T1000 (cell line): ENCODE results near the gene CYP2U1.
"Not testable (repeated sequence)": the region's sequence is repeated elsewhere in the genome, so short reads cannot be mapped to it uniquely, and the experiment has no call there.

Experiments
- DNase-seq: peaks from one replicate; lab custom pipeline; 2025; ENCODE audit warnings: mixed read lengths; lab: John Stamatoyannopoulos, UW

The CYP2U1 gene

DNA sequence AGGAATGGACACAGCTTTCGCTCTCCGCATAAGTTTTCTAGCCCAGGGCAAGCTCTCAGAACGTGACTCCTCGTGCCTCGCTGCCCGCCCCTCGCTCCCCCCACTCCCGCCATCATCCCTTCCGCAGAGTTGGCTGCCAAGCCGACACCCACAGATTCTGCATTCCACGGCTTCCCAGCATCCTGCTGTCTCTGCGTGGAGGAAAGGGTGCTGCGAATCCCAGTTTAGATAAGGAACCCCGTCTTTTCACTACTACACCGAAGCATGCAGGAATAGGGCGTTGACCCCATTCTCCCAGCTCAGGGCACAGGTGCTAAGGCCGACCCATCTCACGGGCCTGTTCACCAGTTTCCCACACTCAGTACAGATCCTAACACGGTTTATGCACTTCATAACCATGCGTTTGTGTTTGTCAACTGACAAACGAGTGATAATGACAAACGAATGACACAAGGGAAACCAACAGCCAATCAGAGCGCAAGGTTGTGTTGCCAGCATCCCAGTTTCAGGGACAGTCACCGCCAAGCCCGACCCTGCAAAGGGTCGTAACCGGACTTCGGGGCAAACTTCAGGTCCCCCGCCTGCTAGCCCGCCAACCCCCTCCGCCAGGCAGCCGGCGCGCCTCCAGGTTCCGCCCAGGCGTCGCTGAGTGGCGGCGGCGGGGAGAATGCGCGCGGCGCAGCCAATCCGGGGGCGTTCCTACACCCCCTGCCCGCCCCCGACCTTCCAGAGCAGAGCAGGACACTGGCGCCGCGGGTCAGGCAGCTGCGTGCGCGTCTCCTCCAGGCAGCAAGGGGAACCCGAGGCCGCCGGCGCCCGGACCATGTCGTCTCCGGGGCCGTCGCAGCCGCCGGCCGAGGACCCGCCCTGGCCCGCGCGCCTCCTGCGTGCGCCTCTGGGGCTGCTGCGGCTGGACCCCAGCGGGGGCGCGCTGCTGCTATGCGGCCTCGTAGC, at the start of gene CYP2U1:
CYP2U1 (plus strand) TSS at position 729 of the 954 bp plus-strand sequence; CDS start at position 824, 95 bp downstream.
- DNase-seq = peak; percentile 57

DNA sequence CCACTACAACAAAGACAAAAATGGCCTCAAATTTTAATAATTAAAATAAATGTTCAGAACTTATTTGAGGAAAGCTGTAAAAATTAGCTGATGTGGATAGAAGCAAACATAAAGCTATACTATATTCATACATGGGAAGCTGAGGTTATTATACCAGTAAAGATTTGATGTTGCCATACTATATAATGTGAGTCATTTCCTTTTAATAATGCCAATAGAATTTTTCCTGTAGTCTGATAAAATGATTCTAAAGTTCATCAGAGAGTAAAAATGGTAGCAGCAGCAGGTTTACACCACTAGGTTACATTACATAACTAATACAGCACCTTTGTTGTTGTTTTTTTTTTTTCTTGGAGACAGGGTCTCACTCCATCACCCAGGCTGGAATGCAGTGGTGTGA, 45.5 kb upstream of the CYP2U1 start:
- DNase-seq = no peak

DNA sequence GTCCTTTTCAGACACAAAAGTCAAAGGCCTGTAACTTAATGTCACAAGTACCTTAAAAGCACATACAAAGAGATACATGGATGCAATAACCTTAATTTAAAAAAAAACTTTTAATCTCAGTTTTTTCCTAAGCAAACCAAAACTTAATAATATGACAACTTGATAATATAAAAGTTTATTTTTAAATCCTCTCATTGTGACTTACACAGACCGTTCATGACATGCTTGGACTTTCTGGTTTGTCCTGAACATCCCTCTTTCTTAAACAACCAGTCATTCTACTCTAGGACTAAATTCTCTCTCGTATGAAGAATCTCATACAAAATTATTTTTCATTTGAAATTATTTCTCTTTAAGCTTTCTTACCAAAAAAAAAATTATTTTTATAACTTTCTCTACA, 43.1 kb upstream of the CYP2U1 start:
- no peak for DNase-seq

DNA sequence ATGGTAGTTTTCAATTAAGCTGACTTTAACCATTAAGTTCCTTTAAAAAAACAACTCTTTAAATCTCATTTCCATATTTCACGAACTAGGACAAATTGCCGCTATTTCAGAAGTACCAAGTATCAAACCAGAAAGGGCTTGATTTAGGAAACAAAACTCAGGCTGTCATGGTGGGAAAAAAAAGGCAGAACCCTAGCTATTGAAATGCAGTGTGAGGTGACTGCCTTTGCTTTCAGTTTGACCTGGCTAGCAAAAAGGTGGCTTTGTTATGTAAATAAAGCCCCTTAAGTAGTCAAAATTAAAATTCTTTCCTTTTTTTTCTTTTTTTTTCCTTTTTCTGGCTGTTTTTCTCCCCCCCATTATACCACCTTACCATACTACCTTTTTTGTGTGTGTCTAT, 40.6 kb upstream of the CYP2U1 start:
- no peak for DNase-seq

DNA sequence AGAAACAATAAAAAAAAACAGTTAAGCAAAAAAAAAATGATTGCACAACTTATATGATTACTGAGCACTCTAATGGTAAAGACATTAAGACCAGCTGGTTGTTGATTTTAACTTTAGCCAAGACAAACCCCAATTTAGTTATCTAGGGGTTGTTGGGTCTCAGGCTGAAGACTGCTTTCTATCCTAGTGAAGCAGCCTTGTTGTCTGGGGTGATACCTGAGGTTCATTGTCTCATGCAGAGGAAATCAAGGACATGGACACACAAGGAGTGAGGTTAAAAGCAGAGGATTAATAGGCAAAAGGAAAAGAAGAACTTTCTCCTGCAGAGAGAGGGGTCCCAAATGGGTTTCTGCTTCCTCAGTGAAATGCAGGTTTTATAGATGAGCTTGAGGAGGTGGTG, 40.0 kb upstream of the CYP2U1 start:
- no peak for DNase-seq

DNA sequence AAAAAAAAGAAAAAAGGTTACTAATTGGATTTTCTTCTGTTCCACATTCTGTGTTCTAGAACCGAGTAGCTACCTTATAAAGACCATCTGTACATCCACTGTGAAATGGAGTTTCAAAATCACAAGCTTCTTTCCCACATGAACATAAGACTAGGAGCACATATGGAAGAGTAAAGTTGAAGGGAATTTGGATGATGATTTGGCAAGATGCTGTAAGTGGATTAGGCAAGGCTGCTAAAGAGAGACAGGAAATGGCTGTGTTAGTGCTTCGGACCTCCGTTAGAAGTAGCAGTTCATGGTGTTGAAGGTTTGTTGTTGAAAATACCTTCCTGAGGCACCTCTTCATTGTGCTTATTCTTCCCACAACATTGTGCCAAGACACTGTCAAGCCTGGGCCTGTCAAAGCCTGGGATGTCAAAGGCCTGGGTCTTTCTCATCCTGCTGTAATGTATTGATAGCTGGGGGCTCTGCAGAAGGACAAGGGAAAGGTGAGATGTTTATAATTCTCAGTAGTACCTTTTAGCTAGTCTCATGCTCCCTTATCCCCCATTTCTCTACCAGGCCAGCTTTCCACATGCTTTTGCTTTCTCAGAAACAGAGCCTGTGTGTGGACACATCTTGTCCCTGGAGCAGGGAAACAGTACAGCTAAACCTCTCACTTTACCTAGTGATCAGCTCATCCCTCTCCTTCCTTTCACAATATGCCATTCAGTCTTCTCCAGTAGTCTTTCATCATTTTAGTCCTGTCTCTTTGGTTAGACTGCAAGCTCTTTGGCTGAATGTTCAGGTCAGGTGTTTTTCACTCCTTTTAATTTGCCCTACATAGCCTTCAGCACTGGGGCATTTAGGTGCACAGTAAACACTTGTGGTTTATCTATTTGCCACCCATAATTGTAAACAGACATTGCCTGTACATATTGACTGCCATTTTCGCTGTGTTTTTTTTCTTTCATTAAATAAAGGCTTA, 37.9 kb upstream of the CYP2U1 start:
- no peak for DNase-seq

DNA sequence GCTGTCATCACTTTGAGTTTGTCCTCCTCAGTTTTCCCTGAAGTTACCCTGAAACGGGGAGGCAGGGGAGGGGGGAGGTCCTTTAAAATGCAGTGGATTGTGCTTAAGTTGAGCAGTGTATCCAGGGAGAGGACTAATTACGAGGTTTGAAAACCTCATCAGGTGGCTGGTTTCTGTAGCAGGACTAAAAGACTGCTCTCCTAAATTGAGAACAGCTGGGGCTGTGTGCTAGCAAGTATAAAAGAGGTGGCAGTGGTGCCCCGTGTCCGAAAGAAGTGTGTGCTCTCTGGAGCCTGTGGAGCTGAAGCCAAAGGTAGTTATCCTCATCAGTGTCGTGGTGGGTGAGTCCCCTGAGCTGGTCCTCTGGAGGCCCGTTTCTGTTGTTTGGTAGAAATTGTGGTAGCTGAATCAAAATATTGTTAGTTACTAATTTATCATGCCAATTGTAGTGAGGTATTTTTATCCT, 37.2 kb upstream of the CYP2U1 start:
- no peak for DNase-seq

DNA sequence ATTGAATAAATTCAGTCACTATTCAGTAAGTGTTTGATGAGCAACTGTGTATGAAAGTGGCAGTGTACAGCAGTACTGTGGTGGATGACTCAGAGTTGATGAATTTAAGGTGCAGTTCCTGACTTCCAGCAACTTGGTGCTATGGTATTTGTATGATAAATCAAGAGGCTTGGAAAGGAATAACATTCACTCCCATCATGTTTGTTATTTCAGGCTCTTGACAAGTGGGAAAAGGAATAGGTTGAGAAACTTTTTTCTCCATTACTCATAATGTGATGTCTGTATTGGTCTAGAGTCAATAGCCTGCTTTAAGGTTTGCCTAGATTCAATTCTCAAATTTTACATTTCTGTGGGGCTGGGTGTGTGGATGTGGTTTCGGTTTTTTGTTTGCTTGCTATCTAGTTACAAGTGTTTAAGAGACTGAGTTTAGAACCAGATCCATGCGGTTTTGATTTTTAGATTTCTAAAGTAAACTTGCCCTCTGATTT, 35.1 kb upstream of the CYP2U1 start:
- DNase-seq = peak; percentile 52

DNA sequence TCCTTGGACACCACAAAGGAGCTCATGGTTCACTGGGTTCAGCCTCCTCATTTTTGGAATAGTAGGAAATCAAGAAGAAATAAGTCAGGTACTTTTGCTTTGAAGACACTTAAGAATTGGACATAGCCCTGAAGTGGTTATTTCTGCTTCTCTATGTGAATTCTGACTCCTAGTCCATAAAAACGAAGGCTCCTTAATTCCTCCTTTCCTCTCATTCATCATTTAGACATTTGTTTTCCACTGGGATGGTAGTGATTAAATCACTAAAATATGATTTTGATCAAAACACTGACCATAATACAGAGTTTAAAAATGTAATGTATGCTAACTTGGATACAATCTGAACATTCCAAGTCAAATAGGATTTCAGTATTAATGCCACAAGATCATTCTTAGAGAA, 34.7 kb upstream of the CYP2U1 start:
- no peak for DNase-seq

DNA sequence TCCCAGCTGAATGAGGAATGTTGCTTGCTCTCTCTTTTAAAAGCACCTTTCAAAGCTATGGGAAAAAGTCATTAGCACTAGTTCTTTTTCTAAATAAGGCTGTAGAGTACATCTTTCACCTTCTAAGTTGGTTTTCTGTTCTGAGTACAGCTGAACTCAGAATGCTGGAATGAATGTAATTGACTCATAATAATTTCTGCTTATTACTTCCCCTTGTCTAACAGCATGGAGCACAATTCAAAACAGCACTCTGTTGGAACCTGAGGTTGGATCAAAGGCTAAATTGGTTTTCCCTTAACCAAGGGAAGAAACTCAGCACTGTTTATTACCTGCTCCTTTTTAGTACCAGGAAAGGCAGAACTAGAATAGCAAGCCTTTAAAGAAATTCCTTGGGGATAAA, 33.5 kb upstream of the CYP2U1 start:
- no peak for DNase-seq

DNA sequence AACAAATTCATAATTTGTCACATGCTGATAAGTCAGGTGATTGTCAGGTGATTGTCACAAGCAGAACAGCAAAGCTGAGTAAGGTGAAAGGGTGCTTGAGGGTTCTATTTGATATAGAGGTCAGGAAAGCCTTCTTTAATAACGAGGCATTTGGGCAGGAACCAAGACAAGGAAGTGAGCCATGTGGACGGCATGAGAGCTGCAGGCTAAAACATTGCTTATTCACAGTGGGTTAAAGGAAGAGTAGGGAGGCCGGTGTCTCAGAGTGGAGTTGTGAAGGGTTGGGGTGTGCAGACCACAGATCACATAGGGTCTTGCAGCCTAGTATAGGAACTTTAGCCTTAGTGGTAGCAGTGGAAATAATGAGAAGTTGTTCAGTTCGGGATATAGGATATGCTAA, 31.3 kb upstream of the CYP2U1 start:
- DNase-seq = no peak

DNA sequence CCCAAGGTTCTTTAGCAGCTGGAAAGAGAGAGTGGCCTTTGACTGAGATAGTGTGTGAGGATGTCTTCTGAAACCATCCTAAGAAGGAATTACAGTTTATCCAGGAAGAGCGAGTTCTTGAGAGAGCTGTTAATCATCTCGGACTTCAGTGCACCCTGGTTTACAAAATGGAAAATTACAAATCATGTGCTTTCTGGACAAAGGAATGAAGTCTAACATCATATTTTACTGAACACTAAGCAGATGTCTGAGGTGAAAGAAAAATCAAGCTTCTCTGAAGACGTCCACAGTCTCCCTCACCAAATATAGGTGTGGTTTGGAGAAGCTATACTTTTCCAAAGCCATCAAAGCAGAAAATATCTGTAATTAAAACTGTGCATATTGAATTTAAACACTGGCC, 30.8 kb upstream of the CYP2U1 start:
- no peak for DNase-seq

DNA sequence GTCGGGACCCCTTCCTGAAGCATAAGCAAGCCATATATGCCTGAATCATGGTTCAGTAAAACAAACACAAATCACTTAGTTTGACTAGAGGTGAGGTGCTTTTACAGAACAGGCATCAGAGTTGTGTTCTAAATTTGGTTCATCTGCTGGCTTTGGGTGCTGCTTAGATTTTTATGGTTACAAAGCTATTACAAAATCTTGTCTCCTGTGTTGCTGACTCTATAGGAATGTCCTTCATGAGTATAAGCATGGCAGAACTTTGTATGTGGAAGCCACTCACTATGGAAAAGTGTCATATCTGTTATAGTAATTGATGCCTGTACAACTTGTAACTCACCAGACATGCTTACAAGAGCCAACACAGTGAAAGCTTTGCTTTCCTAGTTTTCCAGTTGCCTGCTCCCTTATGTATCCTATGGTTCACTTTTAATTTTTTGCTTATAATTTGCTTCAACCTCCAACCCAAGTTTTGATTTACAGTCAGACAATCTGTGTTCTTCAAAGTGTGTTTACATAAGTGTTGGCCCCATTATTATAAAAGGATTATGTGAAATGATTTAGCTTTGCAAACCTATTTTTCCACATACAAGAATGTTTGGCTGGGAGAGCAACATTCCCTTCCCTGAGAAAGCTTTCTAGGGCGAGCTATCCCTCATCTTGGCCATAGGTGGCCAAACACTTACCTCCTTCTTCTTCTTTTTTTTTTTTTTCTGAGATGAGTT, 30.0 kb upstream of the CYP2U1 start:
- no peak for DNase-seq

DNA sequence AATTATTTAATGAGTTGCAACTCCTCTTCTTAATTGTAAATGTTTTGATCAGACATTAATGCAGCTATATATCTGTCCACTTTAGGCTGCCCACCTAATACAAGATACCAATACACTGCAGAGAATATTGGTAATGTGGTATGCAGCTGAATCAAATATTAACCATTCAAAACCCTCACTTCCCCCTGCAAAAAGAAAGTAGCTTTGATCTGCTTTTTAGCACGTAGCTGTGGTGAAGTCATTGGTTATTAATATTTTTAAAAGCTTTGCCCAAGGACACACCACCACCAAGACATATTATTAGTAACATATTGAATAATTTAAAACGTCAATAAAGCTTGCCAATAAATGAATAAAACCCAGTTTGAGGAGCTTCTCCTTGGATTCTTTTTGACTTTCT, 28.6 kb upstream of the CYP2U1 start:
- DNase-seq = no peak

DNA sequence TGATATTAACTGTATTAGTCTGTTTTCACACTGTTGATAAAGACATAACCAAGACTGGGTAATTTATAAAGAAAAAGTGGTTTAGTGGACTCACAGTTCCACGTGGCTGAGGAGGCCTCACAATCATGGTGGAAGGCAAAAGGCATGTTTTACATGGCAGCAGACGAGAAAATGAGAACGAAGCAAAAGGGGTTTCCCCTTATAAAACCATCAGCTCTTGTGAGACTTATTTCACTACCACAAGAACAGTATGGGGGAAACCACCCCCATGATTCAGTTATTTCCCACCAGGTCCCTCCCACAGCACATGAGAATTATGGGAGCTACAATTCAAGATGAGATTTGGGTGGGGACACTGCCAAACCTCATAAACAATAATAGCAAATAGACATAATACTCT, 26.3 kb upstream of the CYP2U1 start:
- not testable (repeated sequence) for DNase-seq

DNA sequence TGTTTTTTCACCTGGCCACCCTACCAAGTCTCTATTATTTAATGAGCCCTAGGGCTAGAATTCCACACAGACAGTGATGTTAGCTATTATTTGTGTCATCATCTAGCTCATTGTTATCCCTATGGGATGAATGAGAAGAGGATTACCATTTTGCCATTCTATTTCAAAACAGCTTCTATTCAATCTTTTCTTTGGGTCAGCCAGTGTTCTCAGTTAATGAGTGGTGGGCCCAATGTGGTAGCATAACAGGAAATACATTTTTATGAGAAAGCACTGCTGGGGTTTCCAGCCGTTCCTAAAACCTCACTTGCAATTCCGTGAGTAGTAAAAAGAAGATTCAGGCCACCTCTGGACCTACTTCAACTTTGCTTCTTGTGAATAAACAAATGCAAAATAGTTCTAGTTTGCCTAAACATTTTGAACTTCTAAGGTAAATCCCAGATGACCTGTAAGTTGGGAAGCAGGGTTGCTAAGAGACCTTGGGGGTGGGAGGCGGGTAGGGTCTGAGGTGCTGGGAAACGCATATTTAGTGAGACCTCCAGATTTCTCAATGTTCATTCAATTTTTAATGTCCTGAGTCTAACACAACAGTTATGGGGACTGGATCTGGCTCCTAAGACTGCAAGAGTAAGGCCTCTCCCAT, 24.8 kb upstream of the CYP2U1 start:
- no peak for DNase-seq

DNA sequence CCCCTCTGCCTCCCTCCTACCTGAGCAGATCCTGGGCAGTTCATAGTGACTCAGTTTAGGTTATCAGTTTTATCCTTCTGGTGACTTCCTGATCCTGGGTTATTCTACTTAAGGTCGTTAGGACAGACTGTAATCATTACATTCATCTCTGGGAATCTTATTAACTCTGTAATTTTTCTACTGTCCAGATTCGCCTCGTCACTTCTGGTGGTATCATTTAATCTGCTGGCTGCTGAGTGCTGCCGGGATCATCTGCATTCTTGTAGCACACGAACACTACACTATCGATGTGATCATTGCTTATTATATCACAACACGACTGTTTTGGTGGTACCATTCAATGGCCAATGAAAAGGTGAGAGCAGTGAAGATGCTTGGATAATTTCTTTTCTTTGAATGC, 23.0 kb upstream of the CYP2U1 start:
- DNase-seq = no peak

DNA sequence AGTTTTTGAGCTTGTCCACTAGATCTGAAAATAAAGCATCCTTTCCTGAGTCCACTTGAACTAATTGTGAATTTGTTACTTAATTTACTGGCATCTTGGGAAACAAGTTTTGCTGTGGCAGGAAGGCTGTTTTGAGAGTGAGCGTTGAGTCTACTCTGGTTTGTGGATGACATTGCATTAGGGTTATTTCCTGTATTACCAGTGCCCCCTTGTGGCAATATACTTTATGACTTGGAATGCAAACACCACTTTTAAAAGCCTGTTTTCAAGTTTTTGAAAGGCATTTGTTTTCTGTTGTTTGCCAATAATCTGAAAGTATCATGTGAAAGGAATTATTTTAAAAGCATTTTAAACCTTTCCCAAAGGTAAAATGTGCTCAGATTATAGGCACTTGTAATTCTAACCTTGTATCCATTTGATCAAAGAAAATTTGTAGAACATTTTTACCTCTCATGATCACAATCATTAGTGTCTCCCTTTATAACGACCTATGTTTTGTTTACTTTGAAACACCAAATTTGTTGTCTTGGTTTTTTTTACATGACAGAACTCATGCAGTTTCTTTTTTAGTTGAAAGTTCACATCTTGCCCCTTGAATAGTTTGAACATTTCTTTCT, 18.0 kb upstream of the CYP2U1 start:
- peak; percentile 15 for DNase-seq

DNA sequence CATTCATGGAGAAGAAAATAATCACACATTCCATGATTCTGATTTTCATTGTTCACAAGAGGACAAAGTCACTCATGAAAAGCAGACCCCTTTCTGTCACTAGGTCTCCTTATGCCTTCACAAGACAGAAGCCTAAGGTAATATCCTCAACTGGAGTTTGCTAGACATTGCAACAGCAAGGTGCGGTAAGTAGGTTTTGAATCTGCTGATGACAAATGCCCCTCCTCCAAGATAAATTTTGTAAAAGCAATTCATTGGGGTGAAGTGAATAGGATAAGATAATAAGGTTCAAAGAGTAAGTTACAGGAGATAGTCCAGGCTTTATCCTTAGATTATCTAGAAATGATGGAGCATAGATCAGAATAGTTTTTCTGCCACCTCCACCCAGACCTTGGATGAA, 16.1 kb upstream of the CYP2U1 start:
- DNase-seq = no peak

DNA sequence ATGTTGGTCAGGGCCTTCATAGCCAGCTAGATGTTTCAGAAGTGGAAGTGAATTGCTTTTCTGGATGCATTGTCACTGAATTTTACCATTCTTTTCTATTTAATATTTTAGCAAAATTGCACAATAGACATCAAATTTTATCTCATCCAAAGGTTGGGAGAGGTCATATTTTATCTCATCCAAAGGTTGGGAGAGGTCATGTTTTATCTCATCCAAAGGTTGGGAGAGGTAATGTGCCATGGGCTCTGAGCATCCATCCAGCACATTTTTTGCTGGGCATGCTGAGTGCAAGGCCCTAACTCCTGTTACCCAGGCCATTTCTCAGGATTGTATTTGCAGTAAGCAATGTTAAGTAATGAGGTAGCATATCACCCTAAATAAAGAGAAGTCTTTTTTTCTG, 14.7 kb upstream of the CYP2U1 start:
- no peak for DNase-seq

DNA sequence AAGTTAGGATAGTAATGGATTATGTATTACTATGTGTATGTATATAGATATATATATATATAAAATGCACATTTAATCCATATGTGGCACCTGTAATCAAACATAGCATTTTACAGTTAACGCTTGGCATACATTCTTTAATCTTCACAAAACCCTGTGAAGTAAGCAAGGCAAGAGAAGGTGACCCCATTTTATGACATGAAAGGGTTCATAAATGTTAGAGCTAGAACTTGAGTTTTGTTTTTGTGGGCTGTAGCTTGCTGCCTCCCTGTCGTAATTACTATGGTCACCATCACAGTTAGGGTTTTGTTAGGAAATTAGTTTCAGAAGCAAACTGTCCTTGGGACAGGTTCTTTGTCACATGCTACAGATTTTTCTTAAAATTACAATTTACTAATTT, 13.8 kb upstream of the CYP2U1 start:
- DNase-seq = no peak
